SH-SY5Y (cell line): ENCODE data around the gene KCNV2.

Experiments used
- GATA2 ChIP-seq: IDR thresholded peaks from 2 replicates; pipeline ENCODE4 v1.6.1; 2011; ENCODE audit warnings: mild to moderate bottlenecking, low read depth, low read length
- GATA3 ChIP-seq: IDR thresholded peaks from 2 replicates; pipeline ENCODE4 v1.6.1; 2011; ENCODE audit warnings: low read depth, mild to moderate bottlenecking, low read length, moderate library complexity

The KCNV2 gene

DNA sequence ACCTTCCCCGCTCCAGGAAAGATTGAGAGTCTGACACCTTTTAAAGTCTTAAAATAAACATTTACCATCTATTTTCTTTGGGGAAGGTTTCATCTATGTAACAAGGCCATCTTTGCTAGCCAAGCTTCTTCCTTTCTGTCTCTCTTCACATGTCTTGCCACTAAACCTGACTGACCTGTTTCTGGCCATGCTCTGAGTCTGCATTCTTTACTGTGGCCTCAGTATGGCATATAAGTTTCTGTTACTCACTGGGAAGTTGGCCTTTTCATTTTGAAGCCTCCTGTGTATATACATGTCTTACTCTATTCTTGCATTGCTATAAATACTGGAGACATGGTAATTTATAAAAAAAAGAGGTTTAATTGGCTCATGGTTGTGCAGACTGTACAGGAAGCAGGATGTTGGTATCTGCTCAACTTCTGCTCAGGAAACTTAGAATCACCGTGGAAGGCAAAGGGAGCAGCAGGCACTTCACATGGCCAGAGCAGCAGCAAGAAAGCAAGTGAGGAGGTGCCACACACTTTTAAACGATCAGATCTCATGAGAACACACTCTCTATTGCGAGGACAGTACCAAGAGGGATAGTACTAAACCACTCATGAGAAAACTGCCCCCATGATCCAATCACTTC is 48.1 kb downstream of the KCNV2 start:
- TF ChIP-seq GATA3 (no peak), GATA2 (no peak)

GRCh38 chr9:2767800-2768677 is 50.7 kb downstream of the KCNV2 start:
- TF ChIP-seq GATA2: no peak
- no peak for TF ChIP-seq GATA3

DNA sequence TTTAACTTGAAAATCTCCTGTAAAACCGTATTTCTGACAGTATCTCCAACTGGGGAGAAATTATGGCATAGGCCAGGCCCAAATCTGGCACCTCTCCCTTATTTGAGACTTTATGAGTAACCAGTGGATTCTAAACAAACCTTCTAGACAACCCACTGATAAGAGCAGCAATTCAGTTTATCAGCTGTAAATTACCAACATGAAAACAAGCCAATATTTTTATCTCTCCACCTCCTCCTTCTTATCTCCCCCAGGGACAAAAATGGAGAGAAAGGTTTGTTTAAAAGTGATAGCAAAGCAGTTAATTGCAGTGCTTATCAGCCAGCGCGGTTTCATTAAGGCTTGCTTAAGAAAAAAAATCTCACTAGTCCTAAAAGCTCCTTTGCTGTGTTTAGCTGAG is 53.8 kb downstream of the KCNV2 start:
- TF ChIP-seq GATA2 (peak; percentile 75), GATA3 (no peak)

- TF ChIP-seq GATA3 (no peak), GATA2 (no peak)
These were observed 54.4 kb downstream of the KCNV2 start for GRCh38 chr9:2771661-2772060.

DNA sequence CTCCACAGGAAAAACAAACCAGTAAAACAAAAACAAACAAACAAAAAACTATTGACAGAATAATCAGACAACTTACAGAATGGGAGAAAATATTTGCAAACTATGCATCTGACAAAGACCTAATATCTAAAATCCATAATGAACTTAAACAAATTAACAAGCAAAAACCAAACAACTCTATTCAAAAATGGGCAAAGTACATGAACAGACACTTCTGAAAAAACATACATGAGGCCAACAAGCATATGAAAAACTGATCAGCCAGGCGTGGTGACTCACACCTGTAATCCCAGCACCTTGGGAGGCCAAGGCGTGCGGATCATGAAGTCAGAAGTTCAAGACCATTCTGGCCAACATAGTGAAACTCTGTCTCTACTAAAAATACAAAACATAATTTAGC is 60.1 kb downstream of the KCNV2 start:
- TF ChIP-seq GATA2 (no peak), GATA3 (no peak)

DNA sequence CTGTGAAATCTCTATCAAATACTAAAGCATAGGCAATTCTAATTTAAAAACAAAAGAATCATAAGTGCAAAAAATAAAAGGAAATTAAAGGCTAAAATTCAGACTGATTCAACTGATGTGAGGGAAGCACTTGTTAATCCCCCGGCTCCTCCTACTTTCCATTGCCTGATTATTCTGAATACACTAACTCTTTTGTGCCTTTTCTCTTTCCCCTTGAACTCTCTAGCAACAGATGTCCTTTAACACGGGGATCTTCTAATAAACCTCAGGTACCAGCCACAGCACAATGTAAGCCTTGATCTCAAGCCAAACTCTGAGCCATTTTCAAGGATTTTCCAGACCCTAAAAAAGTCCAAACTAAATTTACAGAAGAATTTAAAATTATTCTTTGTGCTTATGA is 61.5 kb downstream of the KCNV2 start:
- TF ChIP-seq GATA2 (no peak), GATA3 (no peak)
